CD4-positive, CD25-positive, alpha-beta regulatory T cell (primary cell): ENCODE measurements around the gene STEAP2. TPM values are rescaled to one million over a fixed set of nuclear protein-coding genes. Genes with fewer than 3 reads are reported as not detected.

Experiments used
- ATAC-seq, 2 donors: fragments of 150-1000 bp; cut with Tn5 transposase; one replicate each; pipeline ENCODE4 v1.10.0; 2021; ENCODE audit warnings: low read depth in 2 of 2, moderate number of reproducible peaks in 2 of 2, moderate library complexity in 1 of 2
- DNase-seq, 3 donors: peaks; one replicate each; pipeline versions ENCODE4 v3.0.0 to v3.0.0-alpha.2; 2012 to 2022; ENCODE audit warnings: mixed read lengths in 1 of 3
- H3K27ac ChIP-seq: one replicate; pipeline ENCODE4 v1.7.0; 2013; ENCODE audit warnings: mild to moderate bottlenecking, low read length; ENCODE audit not compliant: insufficient read depth, poor library complexity, severe bottlenecking
- H3K27me3 ChIP-seq: one replicate; pipeline ENCODE4 v1.7.0; 2013; ENCODE audit warnings: low read length; ENCODE audit not compliant: control insufficient read depth, insufficient read depth
- H3K36me3 ChIP-seq: one replicate; pipeline ENCODE4 v1.7.0; 2013; ENCODE audit warnings: mild to moderate bottlenecking, low read length, moderate library complexity; ENCODE audit not compliant: control insufficient read depth, insufficient read depth
- H3K4me1 ChIP-seq: 2 replicates; pipeline ENCODE4 v1.7.0; 2013; ENCODE audit warnings: mild to moderate bottlenecking, low read length; ENCODE audit not compliant: insufficient read depth, control insufficient read depth, poor library complexity, severe bottlenecking
- H3K4me3 ChIP-seq: one replicate; pipeline ENCODE4 v1.7.0; 2013; ENCODE audit warnings: low read depth, mild to moderate bottlenecking, low read length, moderate library complexity
- H3K9me3 ChIP-seq, 2 experiments: 1 replicate in 1 of 2; 2 replicates in 1 of 2; pipeline ENCODE4 v1.7.0; 2013; ENCODE audit warnings: low read length in 2 of 2, mild to moderate bottlenecking in 1 of 2, moderate library complexity in 1 of 2; ENCODE audit not compliant: control insufficient read depth in 2 of 2
- H3K27ac Mint-ChIP-seq, 3 donors: one replicate each; pipeline ENCODE4 v1.8.0; 2020 to 2022; ENCODE audit warnings: mild to moderate bottlenecking in 3 of 3, mixed read lengths in 3 of 3, moderate library complexity in 2 of 3
- H3K27me3 Mint-ChIP-seq: one replicate; pipeline ENCODE4 v1.8.0; 2022; ENCODE audit warnings: mild to moderate bottlenecking, mixed read lengths
- H3K36me3 Mint-ChIP-seq: one replicate; pipeline ENCODE4 v1.8.0; 2020; ENCODE audit warnings: mixed read lengths
- H3K4me1 Mint-ChIP-seq, 4 donors: one replicate each; pipeline ENCODE4 v1.8.0; 2020 to 2022; ENCODE audit warnings: mixed read lengths in 4 of 4, mild to moderate bottlenecking in 1 of 4
- H3K4me3 Mint-ChIP-seq, 4 donors: one replicate each; pipeline ENCODE4 v1.8.0; 2020 to 2022; ENCODE audit warnings: mild to moderate bottlenecking in 4 of 4, mixed read lengths in 4 of 4, moderate library complexity in 3 of 4
- H3K9me3 Mint-ChIP-seq, 7 donors: one replicate each; pipeline ENCODE4 v1.8.0; 2020 to 2022; ENCODE audit warnings: mixed read lengths in 7 of 7, mild to moderate bottlenecking in 3 of 7, moderate library complexity in 2 of 7
- polyA plus RNA-seq, 4 donors: library from polyadenylated mRNA; unstranded; fragments of 300-500 nt; fragmentation: Illumina TruSeq; gene quantifications; one replicate each; pipeline ENCODE4 v1.2.3, GENCODE V29; 2021
- total RNA-seq: library from RNA; stranded (reverse); gene quantifications from one replicate; pipeline ENCODE4 v1.2.3, GENCODE V29; 2022

The STEAP2 gene
- total and polyA plus RNA-seq, 5 donors from 2014 or later = not detected

- H3K9me3 ChIP-seq = peaks cover 5 to 21% of the 10 kb centered on the region in 2 experiments
- no peaks in the 10 kb centered on the region for H3K36me3 Mint-ChIP-seq
- no peak overlapping the region for H3K27ac Mint-ChIP-seq
- no peaks in the 10 kb centered on the region for H3K27me3 Mint-ChIP-seq
- ATAC-seq = no peak
- DNase-seq = no peak
- H3K9me3 Mint-ChIP-seq = peaks cover 0 to 16% (median 8%) of the 10 kb centered on the region in 7 donors
- H3K4me3 Mint-ChIP-seq = no peak overlapping the region
- no peaks in the 10 kb centered on the region for H3K4me1 ChIP-seq
- no peaks in the 10 kb centered on the region for H3K36me3 ChIP-seq
- no peak overlapping the region for H3K4me3 ChIP-seq
- no peak overlapping the region for H3K27ac ChIP-seq
- no peaks in the 10 kb centered on the region for H3K4me1 Mint-ChIP-seq
- H3K27me3 ChIP-seq = no peaks in the 10 kb centered on the region
These were observed 16.4 kb upstream of the STEAP2 start for GRCh38 chr7:90194911-90195809.

GRCh38 chr7:90201500-90202195, 9.9 kb upstream of the STEAP2 start:
- H3K27me3 ChIP-seq = no peaks in the 10 kb centered on the region
- peaks cover 0 to 7% (median 3%) of the 10 kb centered on the region in 7 donors for H3K9me3 Mint-ChIP-seq
- H3K4me3 Mint-ChIP-seq = no peak overlapping the region
- H3K4me1 Mint-ChIP-seq = no peaks in the 10 kb centered on the region
- H3K27ac ChIP-seq = no peak overlapping the region
- DNase-seq (no peak), ATAC-seq (no peak)
- H3K4me3 ChIP-seq = no peak overlapping the region
- no peaks in the 10 kb centered on the region for H3K36me3 ChIP-seq
- no peaks in the 10 kb centered on the region for H3K4me1 ChIP-seq
- no peaks in the 10 kb centered on the region for H3K27me3 Mint-ChIP-seq
- H3K36me3 Mint-ChIP-seq = no peaks in the 10 kb centered on the region
- H3K27ac Mint-ChIP-seq = no peak overlapping the region
- H3K9me3 ChIP-seq = no peaks in the 10 kb centered on the region

- H3K4me3 Mint-ChIP-seq = no peak overlapping the region
- H3K36me3 ChIP-seq = no peaks in the 10 kb centered on the region
- H3K27me3 Mint-ChIP-seq = peaks cover 14% of the 10 kb centered on the region
These were observed 3.6 kb upstream of the STEAP2 start for GRCh38 chr7:90207956-90208355.

GRCh38 chr7:90209776-90210175, 1.8 kb upstream of the STEAP2 start:
- Histone ChIP-seq H3K36me3 (no peaks in the 10 kb centered on the region), H3K4me1 (no peaks in the 10 kb centered on the region), H3K4me3 (no peak overlapping the region), H3K27ac (no peak overlapping the region), H3K9me3 (no peaks in the 10 kb centered on the region), H3K27me3 (peaks cover 16% of the 10 kb centered on the region)
- peaks cover 0 to 7% (median 3%) of the 10 kb centered on the region in 7 donors for H3K9me3 Mint-ChIP-seq
- peaks cover 14% of the 10 kb centered on the region for H3K27me3 Mint-ChIP-seq
- DNase-seq = no peak
- no peaks in the 10 kb centered on the region for H3K4me1 Mint-ChIP-seq
- no peak overlapping the region for H3K4me3 Mint-ChIP-seq
- H3K36me3 Mint-ChIP-seq = no peaks in the 10 kb centered on the region
- no peak overlapping the region for H3K27ac Mint-ChIP-seq
- ATAC-seq = no peak

More at GRCh38 chr7:90207956-90208355, 3.6 kb upstream of the STEAP2 start:
- ATAC-seq = no peak
- Mint-ChIP-seq H3K36me3 (no peaks in the 10 kb centered on the region), H3K27ac (no peak overlapping the region), H3K9me3 (peaks cover 0 to 7% (median 3%) of the 10 kb centered on the region in 7 donors), H3K4me1 (no peaks in the 10 kb centered on the region)
- H3K9me3 ChIP-seq = no peaks in the 10 kb centered on the region
- no peaks in the 10 kb centered on the region for H3K4me1 ChIP-seq
- no peak overlapping the region for H3K4me3 ChIP-seq
- H3K27ac ChIP-seq = no peak overlapping the region
- peaks cover 5% of the 10 kb centered on the region for H3K27me3 ChIP-seq
- no peak for DNase-seq

- DNase-seq = no peak
- H3K9me3 Mint-ChIP-seq = peaks cover 0 to 4% (median 0%) of the 10 kb centered on the region in 7 donors
- no peak overlapping the region for H3K4me3 ChIP-seq
- H3K4me1 ChIP-seq = no peaks in the 10 kb centered on the region
- ATAC-seq = no peak
- no peak overlapping the region for H3K4me3 Mint-ChIP-seq
- H3K36me3 ChIP-seq = no peaks in the 10 kb centered on the region
- no peaks in the 10 kb centered on the region for H3K36me3 Mint-ChIP-seq
- H3K27me3 Mint-ChIP-seq = peaks cover 14% of the 10 kb centered on the region
- H3K9me3 ChIP-seq = no peaks in the 10 kb centered on the region
- H3K27me3 ChIP-seq = peaks cover 17% of the 10 kb centered on the region
- no peaks in the 10 kb centered on the region for H3K4me1 Mint-ChIP-seq
- no peak overlapping the region for H3K27ac Mint-ChIP-seq
- H3K27ac ChIP-seq = no peak overlapping the region
These were observed 1.1 kb upstream of the STEAP2 start for GRCh38 chr7:90210475-90210874.

- Mint-ChIP-seq H3K4me3 (peak overlapping the region in 1 of 4 donors; percentile 31), H3K9me3 (peaks cover 0 to 1% (median 0%) of the 10 kb centered on the region in 7 donors), H3K27ac (no peak overlapping the region), H3K4me1 (no peaks in the 10 kb centered on the region), H3K36me3 (no peaks in the 10 kb centered on the region), H3K27me3 (peaks cover 14% of the 10 kb centered on the region)
- H3K27ac ChIP-seq = no peak overlapping the region
- H3K27me3 ChIP-seq = peaks cover 18% of the 10 kb centered on the region
- ATAC-seq = no peak
- no peaks in the 10 kb centered on the region for H3K4me1 ChIP-seq
- no peaks in the 10 kb centered on the region for H3K36me3 ChIP-seq
- H3K9me3 ChIP-seq = no peaks in the 10 kb centered on the region
- no peak overlapping the region for H3K4me3 ChIP-seq
- DNase-seq = no peak
These were observed 559 bp upstream of the STEAP2 start for GRCh38 chr7:90210981-90211380.

GRCh38 chr7:90212149-90212495, 582 bp downstream of the STEAP2 start:
- peaks cover 18% of the 10 kb centered on the region for H3K27me3 ChIP-seq

More at GRCh38 chr7:90212149-90212495, 582 bp downstream of the STEAP2 start:
- H3K36me3 ChIP-seq = no peaks in the 10 kb centered on the region
- Mint-ChIP-seq H3K36me3 (no peaks in the 10 kb centered on the region), H3K27me3 (peaks cover 14% of the 10 kb centered on the region), H3K4me3 (no peak overlapping the region), H3K4me1 (no peaks in the 10 kb centered on the region), H3K27ac (no peak overlapping the region), H3K9me3 (no peaks in the 10 kb centered on the region)
- no peak for ATAC-seq
- no peak for DNase-seq
- no peak overlapping the region for H3K4me3 ChIP-seq
- H3K9me3 ChIP-seq = no peaks in the 10 kb centered on the region
- H3K4me1 ChIP-seq = no peaks in the 10 kb centered on the region
- H3K27ac ChIP-seq = no peak overlapping the region
